HL-60 (cell line): Measurements from ENCODE around the gene IMMP2L.

Experiments used
- DNase-seq, 2 experiments: peaks; one replicate each; pipeline ENCODE4 v3.0.0-alpha.2; 2010 to 2020; ENCODE audit warnings: low read depth in 1 of 2, low spot score in 1 of 2
- H3K27ac ChIP-seq: fragments of 250-450 bp; sonication (Bioruptor Pico); replicated peaks from 2 replicates; pipeline ENCODE4 v1.5.1; 2020; ENCODE audit warnings: mild to moderate bottlenecking, moderate library complexity
- H3K27me3 ChIP-seq: fragments of 250-450 bp; sonication (Bioruptor Pico); 2 replicates; pipeline ENCODE4 v1.5.1; 2021; ENCODE audit warnings: mild to moderate bottlenecking, moderate library complexity; ENCODE audit not compliant: insufficient read depth, poor library complexity, severe bottlenecking
- H3K4me3 ChIP-seq: replicated peaks from 2 replicates; pipeline ENCODE4 v1.5.1; 2011; ENCODE audit warnings: mild to moderate bottlenecking, control low read depth, low read length; ENCODE audit not compliant: insufficient read depth
- CTCF ChIP-seq: IDR thresholded peaks from one replicate; pipeline ENCODE4 v1.5.1; 2011; ENCODE audit warnings: low read length, control low read depth, inconsistent platforms; ENCODE audit not compliant: insufficient read depth
- GABPA ChIP-seq: IDR thresholded peaks from 2 replicates; pipeline ENCODE4 v1.6.1; 2012; ENCODE audit warnings: low read depth
- POLR2AphosphoS5 ChIP-seq: IDR thresholded peaks from 2 replicates; pipeline ENCODE4 v1.6.1; 2012; ENCODE audit warnings: low read depth
- REST ChIP-seq: IDR thresholded peaks from 2 replicates; pipeline ENCODE4 v1.6.1; 2012; ENCODE audit warnings: low read depth; ENCODE audit not compliant: insufficient replicate concordance
- SPI1 ChIP-seq: IDR thresholded peaks from 2 replicates; pipeline ENCODE4 v1.6.1; 2012; ENCODE audit warnings: low read depth, mild to moderate bottlenecking, borderline replicate concordance

Gene IMMP2L

GRCh38 chr7:111475959-111476358, 86.3 kb downstream of the IMMP2L start:
- H3K27ac ChIP-seq: no peak overlapping the region
- no peak for TF ChIP-seq REST
- TF ChIP-seq GABPA: no peak
- TF ChIP-seq SPI1: no peak
- no peak for TF ChIP-seq POLR2AphosphoS5
- no peak for TF ChIP-seq CTCF
- no peaks in the 10 kb centered on the region for H3K27me3 ChIP-seq
- H3K4me3 ChIP-seq: no peak overlapping the region
- DNase-seq: no peak

DNA sequence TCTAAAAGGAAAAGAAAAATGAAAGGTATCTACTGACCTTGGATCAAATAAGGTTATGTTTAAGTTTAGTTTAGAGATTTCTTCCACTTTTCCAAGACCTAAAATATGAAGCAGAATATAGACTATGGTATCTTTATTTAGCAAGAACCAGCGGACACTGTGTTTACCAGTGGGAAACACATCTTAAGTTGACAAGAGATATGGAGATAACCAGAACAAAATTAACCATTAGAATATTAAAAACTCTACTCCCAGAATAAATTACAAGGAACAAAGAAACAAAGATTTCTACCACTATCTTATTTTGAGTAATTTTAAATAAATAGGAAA, 86.9 kb downstream of the IMMP2L start:
- no peak overlapping the region for H3K27ac ChIP-seq
- H3K27me3 ChIP-seq: no peaks in the 10 kb centered on the region
- H3K4me3 ChIP-seq: no peak overlapping the region
- no peak for DNase-seq
- no peak for TF ChIP-seq REST
- TF ChIP-seq GABPA: no peak
- TF ChIP-seq SPI1: no peak
- no peak for TF ChIP-seq POLR2AphosphoS5
- no peak for TF ChIP-seq CTCF

DNA sequence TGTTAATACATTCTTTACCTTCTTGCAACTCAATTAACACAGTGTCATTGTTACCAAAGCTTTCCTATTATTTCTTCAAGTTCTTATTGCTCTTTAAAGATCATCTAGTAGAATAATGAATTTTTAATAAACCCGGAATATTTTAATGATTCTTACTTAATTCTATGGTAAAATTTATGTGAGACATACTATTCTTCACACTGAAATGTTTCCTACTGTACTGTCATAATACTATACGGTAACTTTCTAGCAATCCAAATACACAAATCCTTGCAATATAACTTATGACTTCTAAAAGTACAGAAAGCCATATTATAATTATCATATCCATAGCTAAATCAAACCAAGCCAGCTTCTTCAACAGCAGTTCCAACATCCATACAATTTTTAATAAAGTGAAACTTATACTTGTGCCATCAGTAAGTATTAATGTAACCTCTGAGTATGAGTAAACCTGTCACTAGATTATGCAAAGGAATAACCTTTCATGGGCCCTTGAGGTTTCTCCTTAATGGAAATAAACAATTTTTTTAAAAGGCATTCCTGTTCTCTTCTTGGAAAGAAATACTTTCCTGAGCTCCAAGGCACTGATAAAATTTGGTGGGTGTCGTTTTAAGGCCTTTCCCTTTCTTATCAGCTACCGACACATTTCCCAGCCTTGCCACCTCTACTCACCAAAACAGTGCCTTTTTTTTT, 87.4 kb downstream of the IMMP2L start:
- no peak overlapping the region for H3K27ac ChIP-seq
- no peak overlapping the region for H3K4me3 ChIP-seq
- no peaks in the 10 kb centered on the region for H3K27me3 ChIP-seq
- TF ChIP-seq SPI1 (no peak), POLR2AphosphoS5 (no peak), CTCF (no peak), REST (no peak), GABPA (no peak)
- DNase-seq: no peak
